ENCODE measurements around the gene SDCBP2.
A peak's percentile ranks its signal among the peaks of the same experiment; 100 is the strongest.

The SDCBP2 gene

GRCh38 chr20:1274485-1275311 lies 54.2 kb downstream of the SDCBP2 start:
- no peak for DNase-seq (ENCODE audit: low read depth in 2 of 2)

- DNase-seq (ENCODE audit: low read depth in 2 of 2): no peak
Observed at GRCh38 chr20:1273366-1273765, 55.6 kb downstream of the SDCBP2 start.

GRCh38 chr20:1272368-1273100 lies 56.4 kb downstream of the SDCBP2 start:
- DNase-seq (ENCODE audit: low read depth in 2 of 2): no peak

GRCh38 chr20:1269850-1270249 lies 59.1 kb downstream of the SDCBP2 start:
- DNase-seq (ENCODE audit: low read depth in 2 of 2): no peak

- no peak for DNase-seq (ENCODE audit: low read depth in 2 of 2)
Observed at GRCh38 chr20:1269235-1269634, 59.7 kb downstream of the SDCBP2 start.

GRCh38 chr20:1267809-1268374 lies 61.0 kb downstream of the SDCBP2 start:
- no peak for DNase-seq (ENCODE audit: low read depth in 2 of 2)

GRCh38 chr20:1267161-1267560 lies 61.8 kb downstream of the SDCBP2 start:
- no peak for DNase-seq (ENCODE audit: low read depth in 2 of 2)

GRCh38 chr20:1266167-1266973 lies 62.6 kb downstream of the SDCBP2 start, which contains the start of gene SNPH:
TSS of gene SNPH (plus strand) at chr20:1266294. CDS start at chr20:1296240, 29,946 bp downstream.
- DNase-seq (ENCODE audit: low read depth in 2 of 2): peak; percentile 42 to 72

GRCh38 chr20:1265916-1266166 lies 63.1 kb downstream of the SDCBP2 start:
- DNase-seq (ENCODE audit: low read depth in 2 of 2): no peak

GRCh38 chr20:1265226-1265915 lies 63.6 kb downstream of the SDCBP2 start:
- no peak for DNase-seq (ENCODE audit: low read depth in 2 of 2)

GRCh38 chr20:1264727-1265126 lies 64.2 kb downstream of the SDCBP2 start:
- no peak for DNase-seq (ENCODE audit: low read depth in 2 of 2)

- no peak for DNase-seq (ENCODE audit: low read depth in 2 of 2)
Observed at GRCh38 chr20:1263853-1264252, 65.1 kb downstream of the SDCBP2 start.

All from stimulated activated CD4-positive, alpha-beta T cell treated with anti-CD3 and anti-CD28 coated beads, Interleukin-4, amount 100 ng/mL, for 48 hours (primary cell).